Measurements from ENCODE around the gene PCCA.

Gene PCCA

DNA sequence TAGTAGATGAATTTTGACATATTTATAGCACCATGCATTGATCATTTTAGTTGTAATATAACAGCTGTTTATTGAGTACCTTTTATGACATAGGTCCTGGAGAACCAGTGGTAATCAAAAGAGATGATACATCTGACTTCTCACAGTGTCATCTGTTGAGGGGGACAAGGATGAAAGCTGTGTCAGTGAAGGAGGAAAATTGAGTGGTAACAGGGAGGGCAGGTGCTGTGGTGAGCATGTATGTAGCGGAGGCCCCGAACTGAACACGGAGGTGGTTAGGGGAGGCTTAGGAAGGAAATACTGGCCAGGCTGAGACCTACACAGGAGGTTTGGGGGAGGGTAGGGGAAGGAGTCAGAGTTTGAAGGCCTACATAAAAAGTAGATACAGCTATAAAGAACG lies 300.0 kb downstream of the PCCA start:
- no peak overlapping the region for H3K4me3 ChIP-seq (replicated peaks; ENCODE audit: low read depth, low read length)
- TF ChIP-seq, protein P1, sequence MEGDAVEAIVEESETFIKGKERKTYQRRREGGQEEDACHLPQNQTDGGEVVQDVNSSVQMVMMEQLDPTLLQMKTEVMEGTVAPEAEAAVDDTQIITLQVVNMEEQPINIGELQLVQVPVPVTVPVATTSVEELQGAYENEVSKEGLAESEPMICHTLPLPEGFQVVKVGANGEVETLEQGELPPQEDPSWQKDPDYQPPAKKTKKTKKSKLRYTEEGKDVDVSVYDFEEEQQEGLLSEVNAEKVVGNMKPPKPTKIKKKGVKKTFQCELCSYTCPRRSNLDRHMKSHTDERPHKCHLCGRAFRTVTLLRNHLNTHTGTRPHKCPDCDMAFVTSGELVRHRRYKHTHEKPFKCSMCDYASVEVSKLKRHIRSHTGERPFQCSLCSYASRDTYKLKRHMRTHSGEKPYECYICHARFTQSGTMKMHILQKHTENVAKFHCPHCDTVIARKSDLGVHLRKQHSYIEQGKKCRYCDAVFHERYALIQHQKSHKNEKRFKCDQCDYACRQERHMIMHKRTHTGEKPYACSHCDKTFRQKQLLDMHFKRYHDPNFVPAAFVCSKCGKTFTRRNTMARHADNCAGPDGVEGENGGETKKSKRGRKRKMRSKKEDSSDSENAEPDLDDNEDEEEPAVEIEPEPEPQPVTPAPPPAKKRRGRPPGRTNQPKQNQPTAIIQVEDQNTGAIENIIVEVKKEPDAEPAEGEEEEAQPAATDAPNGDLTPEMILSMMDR (IDR thresholded peaks at IDR 0.05; ENCODE audit: low read length, missing control alignments), result no peak
- DNase-seq (ENCODE audit: low read depth), result no peak

DNA sequence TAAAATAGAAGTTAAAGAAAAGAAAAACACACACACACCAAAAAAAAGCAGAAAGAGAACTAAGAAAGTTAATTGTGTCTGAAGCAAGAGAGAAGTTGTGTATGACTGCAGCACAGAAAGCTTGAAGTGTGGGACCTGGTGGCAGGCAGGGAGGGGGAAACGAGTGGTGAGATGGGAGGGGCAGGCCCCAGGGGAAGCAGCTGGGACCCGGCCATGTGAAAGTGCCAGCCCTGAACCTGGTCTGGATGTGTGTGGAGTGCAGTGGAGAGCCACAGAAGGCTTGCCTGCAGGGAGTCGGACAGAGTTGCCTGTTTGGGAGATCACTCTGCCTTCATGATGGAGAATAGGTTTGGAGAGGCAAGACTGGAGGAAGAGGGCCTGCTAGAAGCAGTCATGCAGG lies 300.7 kb downstream of the PCCA start:
- H3K4me3 ChIP-seq (replicated peaks; ENCODE audit: low read depth, low read length), result no peak overlapping the region
- TF ChIP-seq, protein P1 (IDR thresholded peaks at IDR 0.05; ENCODE audit: low read length, missing control alignments), result no peak
- no peak for DNase-seq (ENCODE audit: low read depth)

DNA sequence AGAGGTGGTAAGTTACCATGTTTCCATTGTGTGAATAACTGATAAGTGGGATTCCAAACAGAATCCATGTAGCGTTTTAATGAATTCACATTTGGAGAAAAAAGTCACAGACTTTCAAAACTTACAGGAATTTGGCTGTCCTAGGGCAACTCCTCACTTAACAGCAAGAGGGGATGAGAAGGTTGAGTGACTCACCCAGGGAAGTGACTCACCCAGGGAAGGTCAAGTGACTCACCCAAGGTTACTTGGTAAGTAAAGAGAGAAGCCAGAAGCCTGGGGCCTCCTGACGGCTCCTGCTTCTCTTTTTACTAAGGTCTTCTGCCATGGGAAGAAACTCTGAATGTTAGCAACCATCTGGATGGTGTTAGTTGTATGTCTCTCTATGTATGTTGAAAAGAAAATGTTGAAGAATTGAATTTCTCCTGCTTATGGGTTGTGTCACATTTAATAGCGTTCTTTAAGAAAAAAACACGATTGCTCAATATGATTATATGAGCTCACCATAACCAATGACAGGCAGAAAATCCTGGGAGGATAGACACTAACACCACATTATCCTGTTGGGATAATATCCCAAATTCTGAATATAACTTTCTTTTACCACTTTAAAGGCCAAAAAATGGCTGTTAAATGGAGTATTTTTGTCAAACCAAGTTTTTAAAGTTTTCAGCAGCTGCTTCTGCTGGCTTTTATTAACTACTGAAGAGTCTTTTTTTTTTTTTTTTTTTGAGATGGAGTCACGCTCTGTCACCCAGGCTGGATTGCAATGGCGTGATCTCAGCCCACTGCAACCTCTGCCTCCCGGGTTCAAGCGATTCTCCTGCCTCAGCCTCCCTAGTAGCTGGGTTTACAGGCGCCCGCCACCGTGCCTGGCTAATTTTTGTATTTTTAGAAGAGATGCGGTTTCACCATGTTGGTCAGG lies 304.1 kb downstream of the PCCA start:
- H3K4me3 ChIP-seq (replicated peaks; ENCODE audit: low read depth, low read length), result no peak overlapping the region
- DNase-seq (ENCODE audit: low read depth), result peak; percentile 100
- TF ChIP-seq, protein P1 (IDR thresholded peaks at IDR 0.05; ENCODE audit: low read length, missing control alignments), result no peak

DNA sequence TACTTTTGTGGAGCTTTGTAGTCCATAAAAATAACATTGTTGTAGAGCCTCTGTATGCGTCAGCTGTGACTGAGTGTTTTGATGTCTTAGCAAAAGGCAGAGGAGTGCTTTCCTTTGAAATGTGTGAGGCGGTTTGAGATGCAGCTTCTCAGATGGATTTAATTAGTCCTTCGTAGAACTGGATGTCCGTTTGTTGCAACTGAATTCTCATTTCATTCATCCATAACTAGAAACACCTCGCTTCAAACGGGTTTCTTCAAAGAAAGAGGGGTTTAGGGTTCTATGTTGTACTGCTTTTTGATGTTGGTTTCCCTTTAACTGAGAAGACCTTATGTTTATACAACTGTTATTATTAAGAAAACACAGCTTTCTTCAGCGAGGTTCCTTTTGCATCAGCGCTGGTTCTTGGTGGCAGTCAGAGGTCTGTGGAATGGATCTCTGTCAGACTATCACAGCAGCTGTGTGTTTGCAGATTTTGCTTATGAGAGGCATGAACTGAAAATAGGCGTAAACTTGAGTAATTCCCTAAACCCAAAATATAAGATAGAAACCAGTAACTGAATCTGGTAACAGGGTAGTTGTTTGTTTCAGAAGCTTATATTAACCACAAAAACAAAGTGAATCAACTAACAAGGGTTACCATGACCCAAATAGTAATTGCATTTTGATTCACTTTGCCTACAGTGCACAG lies 305.3 kb downstream of the PCCA start:
- TF ChIP-seq, protein P1 (IDR thresholded peaks at IDR 0.05; ENCODE audit: low read length, missing control alignments), result no peak
- peak; percentile 50 for DNase-seq (ENCODE audit: low read depth)
- H3K4me3 ChIP-seq (replicated peaks; ENCODE audit: low read depth, low read length), result no peak overlapping the region

DNA sequence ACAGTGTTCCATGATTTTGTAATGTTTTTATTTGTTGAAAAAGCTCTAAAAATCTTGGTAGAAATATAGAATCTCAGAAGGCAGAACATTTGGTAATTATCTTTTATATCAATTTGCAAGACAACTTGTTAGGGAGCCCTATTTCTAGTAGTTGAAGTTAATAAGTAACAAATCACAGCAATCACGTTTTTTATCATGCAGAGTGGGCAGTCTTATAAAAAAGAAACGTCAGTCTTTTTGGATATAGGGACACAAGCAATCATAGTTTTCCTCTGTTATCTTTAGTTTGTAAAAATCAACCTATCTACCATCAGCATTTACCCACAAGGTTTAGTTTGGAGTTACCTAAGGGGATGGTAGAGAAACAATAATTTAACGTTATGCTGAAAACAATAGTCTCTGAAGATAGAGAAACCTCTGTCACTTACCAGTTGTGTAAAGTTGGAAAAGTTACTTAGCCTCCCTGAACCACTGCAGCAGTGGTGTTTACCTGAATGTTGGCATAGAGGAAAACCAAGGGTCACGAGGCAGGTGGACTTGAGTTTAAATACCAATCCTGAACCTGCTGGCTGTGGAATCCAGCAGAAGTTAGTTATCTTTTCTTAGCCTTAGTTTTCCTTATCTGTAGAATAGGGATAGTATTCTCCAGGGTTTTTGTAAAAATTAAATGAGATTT lies 306.9 kb downstream of the PCCA start:
- DNase-seq (ENCODE audit: low read depth), result no peak
- H3K4me3 ChIP-seq (replicated peaks; ENCODE audit: low read depth, low read length), result no peak overlapping the region
- TF ChIP-seq, protein P1 (IDR thresholded peaks at IDR 0.05; ENCODE audit: low read length, missing control alignments), result no peak

DNA sequence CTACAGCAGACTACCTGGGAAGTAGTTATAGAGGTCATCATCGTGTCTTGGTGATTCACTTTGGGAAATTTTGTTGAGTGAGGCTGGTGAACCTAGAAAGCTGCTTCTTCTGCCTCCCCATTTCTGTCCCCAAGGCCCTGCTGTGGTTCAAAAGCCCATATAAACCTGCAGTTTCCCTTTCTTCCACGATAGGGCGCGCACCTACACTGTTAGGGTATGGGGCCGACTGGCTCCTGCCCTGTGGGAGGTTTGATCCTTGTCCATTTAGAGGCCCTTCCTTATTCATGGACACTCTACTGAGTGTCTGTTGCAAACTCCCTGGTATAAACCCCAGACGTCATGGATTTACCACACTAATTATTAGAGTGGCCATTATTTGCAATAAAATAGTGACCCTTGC lies 307.9 kb downstream of the PCCA start:
- TF ChIP-seq, protein P1 (IDR thresholded peaks at IDR 0.05; ENCODE audit: low read length, missing control alignments), result no peak
- no peak for DNase-seq (ENCODE audit: low read depth)
- H3K4me3 ChIP-seq (replicated peaks; ENCODE audit: low read depth, low read length), result no peak overlapping the region

All from fibroblast of pulmonary artery (primary cell).